K562 (cell line): ENCODE measurements around the gene RXRA. TPM values are rescaled to one million over a fixed set of nuclear protein-coding genes. Genes with fewer than 3 reads are reported as not detected.
A peak's percentile ranks its signal among the peaks of the same experiment; 100 is the strongest.

Experiments used
- ATAC-seq: fragments of 200-7000 bp; cut with Tn5 transposase; 3 replicates; pipeline ENCODE4 v1.9.1; 2020; ENCODE audit warnings: moderate library complexity
- BruUV-seq: library from RNA; stranded (reverse); fragments of 400-500 nt; replicated peaks from 2 replicates; lab custom pipeline; 2021; lab: Mats Ljungman, UMichigan
- CTCF ChIA-PET: fragments of 300-600 bp; formaldehyde crosslinking; extraction: SDS; loops from one replicate; lab custom pipeline; 2021; ENCODE audit warnings: low intra/inter-chr PET ratio; lab: Yijun Ruan, JAX
- POLR2A ChIA-PET: fragments of 300-600, 350-650 bp; sonication (Branson Sonifier 250); formaldehyde crosslinking; extraction: SDS; loops from one replicate; lab custom pipeline; 2021; ENCODE audit warnings: antibody characterized with exemption, inconsistent platforms; lab: Yijun Ruan, JAX
- DNase-seq, 4 experiments: peaks; one replicate each; pipeline versions ENCODE4 v3.0.0 to v3.0.0-alpha.2; 2011 to 2018; ENCODE audit warnings: low spot score in 3 of 4, mixed read lengths in 3 of 4; ENCODE audit errors: extremely low read depth in 1 of 4
- FAIRE-seq: peaks from 2 replicates; lab custom pipeline; 2011; peaks lifted over from hg19 to GRCh38; lab: Jason Lieb, UNC
- H2AFZ ChIP-seq: 2 replicates; pipeline ENCODE4 v1.6.0; 2011; ENCODE audit warnings: low read depth, low read length, control low read depth, inconsistent platforms
- H3K27ac ChIP-seq: fragments of 200-600 bp; 3 replicates; pipeline ENCODE4 v1.8.0; 2011; ENCODE audit warnings: low read depth, mild to moderate bottlenecking, control low read depth, inconsistent platforms, low read length, moderate library complexity, mixed read lengths; ENCODE audit errors: extremely low read depth
- H3K27me3 ChIP-seq, 2 experiments: fragments of 300-600 bp in 1 of 2; 2 replicates in 1 of 2; 3 replicates in 1 of 2; pipeline versions ENCODE4 v1.6.0 to v1.8.0; 2011; ENCODE audit warnings: inconsistent platforms in 2 of 2, low read length in 2 of 2, mild to moderate bottlenecking in 1 of 2, mixed read lengths in 1 of 2, moderate library complexity in 1 of 2; ENCODE audit not compliant: control insufficient read depth in 2 of 2, insufficient read depth in 2 of 2
- H3K36me3 ChIP-seq: fragments of 300-600 bp; 3 replicates; pipeline ENCODE4 v1.8.0; 2011; ENCODE audit warnings: mild to moderate bottlenecking, low read length, inconsistent platforms; ENCODE audit not compliant: control insufficient read depth, insufficient read depth
- H3K4me1 ChIP-seq, 2 experiments: fragments of 200-600 bp in 1 of 2; replicated peaks in 1 of 2; 2 replicates in 1 of 2; 3 replicates in 1 of 2; pipeline versions ENCODE4 v1.5.1 to v1.8.0; 2011; ENCODE audit warnings: inconsistent platforms in 2 of 2, low read length in 2 of 2, mild to moderate bottlenecking in 1 of 2, mixed read lengths in 1 of 2, moderate library complexity in 1 of 2; ENCODE audit not compliant: control insufficient read depth in 2 of 2, insufficient read depth in 2 of 2
- H3K4me2 ChIP-seq: 2 replicates; pipeline ENCODE4 v1.6.1; 2011; ENCODE audit warnings: low read length, control low read depth, inconsistent platforms, mixed read lengths; ENCODE audit not compliant: insufficient read depth
- H3K4me3 ChIP-seq: fragments of 200-600 bp; sonication (generic), shearing (Covaris generic); 2 replicates; pipeline ENCODE4 v1.5.1; 2016; ENCODE audit warnings: control low read depth, inconsistent platforms
- H3K79me2 ChIP-seq: fragments of 200-600 bp; 3 replicates; pipeline ENCODE4 v1.8.0; 2011; ENCODE audit warnings: low read length, inconsistent platforms; ENCODE audit not compliant: control insufficient read depth, insufficient read depth
- H3K9ac ChIP-seq, 2 experiments: 2 replicates each; pipeline versions ENCODE4 v1.6.0 to v1.6.1; 2011; ENCODE audit warnings: low read depth in 2 of 2, low read length in 2 of 2, control low read depth in 1 of 2, inconsistent platforms in 1 of 2, mild to moderate bottlenecking in 1 of 2, mixed read lengths in 1 of 2; ENCODE audit not compliant: insufficient read depth in 1 of 2
- H3K9me1 ChIP-seq: one replicate; pipeline ENCODE4 v1.6.0; 2011; ENCODE audit warnings: inconsistent platforms, mild to moderate bottlenecking, low read length, moderate library complexity; ENCODE audit not compliant: control insufficient read depth, insufficient read depth
- H3K9me3 ChIP-seq: replicated peaks from 2 replicates; pipeline ENCODE4 v1.5.1; 2011; ENCODE audit warnings: low read depth, low read length, inconsistent platforms; ENCODE audit not compliant: control insufficient read depth, insufficient read depth
- H4K20me1 ChIP-seq: replicated peaks from 2 replicates; pipeline ENCODE4 v1.6.1; 2011; ENCODE audit warnings: low read length, inconsistent platforms, mixed read lengths; ENCODE audit not compliant: control insufficient read depth, insufficient read depth
- ARID1B ChIP-seq: fragments of 450-650 bp; IDR thresholded peaks from 2 replicates; pipeline ENCODE4 v1.6.1; 2016; ENCODE audit warnings: antibody characterized with exemption, mild to moderate bottlenecking, inconsistent platforms
- ATF7 ChIP-seq: fragments of 450-650 bp; IDR thresholded peaks from 2 replicates; pipeline ENCODE4 v1.7.1; 2014; ENCODE audit warnings: mild to moderate bottlenecking, moderate library complexity
- BCL6 ChIP-seq: fragments of 250-450 bp; sonication (Bioruptor Pico); IDR thresholded peaks from 2 replicates; pipeline ENCODE4 v1.4.0; 2020
- BHLHE40 ChIP-seq: IDR thresholded peaks from 2 replicates; pipeline ENCODE4 v1.6.1; 2011; ENCODE audit warnings: low read length, improper control_type of control experiment
- GATAD2B ChIP-seq: fragments of 450-650 bp; IDR thresholded peaks from 2 replicates; pipeline ENCODE4 v1.6.1; 2017; ENCODE audit warnings: mild to moderate bottlenecking, borderline replicate concordance
- HIVEP1 ChIP-seq: fragments of 250-450 bp; sonication (Bioruptor Pico); IDR thresholded peaks from 2 replicates; pipeline ENCODE4 v1.4.0; 2020; ENCODE audit warnings: mild to moderate bottlenecking
- ILF3 ChIP-seq: fragments of 450-650 bp; IDR thresholded peaks from 2 replicates; pipeline ENCODE4 v1.6.1; 2018; ENCODE audit warnings: antibody characterized with exemption, mild to moderate bottlenecking, moderate library complexity, borderline replicate concordance
- STAG1 ChIP-seq: sonication (generic); formaldehyde crosslinking; IDR thresholded peaks from 2 replicates; pipeline ENCODE4 v1.5.0; 2020; ENCODE audit warnings: missing genetic modification reagents, borderline replicate concordance
- WGBS: fragments of 100-300 bp; shearing (Covaris generic); methylation state at CpG from one replicate; pipeline ENCODE4 v1.1.6; 2016; ENCODE audit warnings: low coverage, mixed read lengths; ENCODE audit not compliant: insufficient coverage; ENCODE audit errors: missing lambda C conversion rate; 5-methylcytosine and 5-hydroxymethylcytosine counted together
- in situ Hi-C: fragments of 300-500 bp; cut with MboI; formaldehyde crosslinking; loops from 4 replicates; pipeline ENCODE4 v1.15.0; 2018; ENCODE audit warnings: inconsistent platforms, mixed read lengths
- intact Hi-C: fragments of 100-400 bp; cut with micrococcal nuclease; formaldehyde crosslinking; loops from 2 replicates; pipeline ENCODE4 v1.14.2; 2022
- polyA plus RNA-seq, 8 experiments: library from polyadenylated mRNA; depleted of rRNA in 4 of 8; stranded (reverse) in 5 of 8; unstranded in 3 of 8; fragments of >200 nt; fragmentation: Nextera tagmentation in 2 of 8; fragmentation: Illumina TruSeq in 1 of 8; extraction: Ambion mirVana in 2 of 8; extraction: Trizol in 1 of 8; gene quantifications; 2 replicates each; pipeline versions ENCODE4 v1.2.1 to v1.2.3, GENCODE V29; 2011 to 2014; ENCODE audit warnings: inconsistent platforms in 1 of 8, missing spikeins in 1 of 8
- total RNA-seq, 7 experiments: library from RNA; depleted of rRNA in 6 of 7; stranded (reverse); fragments of >200 nt in 6 of 7; fragmentation: Illumina TruSeq in 2 of 7; extraction: Trizol in 2 of 7; gene quantifications; 2 replicates each; pipeline versions ENCODE4 v1.2.1 to v1.2.3, GENCODE V29; 2011 to 2021; ENCODE audit warnings: low replicate concordance in 1 of 7

The RXRA gene
- total and polyA plus RNA-seq, 9 of the 15 experiments (the other 6 are each of a cell fraction or from before 2014, with no cell fraction given) = 0.35 to 23.6 (median 4.6) TPM

- Histone ChIP-seq H3K9me1 (peaks cover 13% of the 10 kb centered on the region), H3K79me2 (peaks cover 85% of the 10 kb centered on the region), H3K27ac (0 out of 3 replicates have a peak overlapping the region, but pooled peaks have one; percentile 12), H3K9ac (peak overlapping the region in 1 of 2 experiments; percentile 23; a peak in 2 of 4 replicates), H2AFZ (no peak overlapping the region), H3K4me1 (peaks cover 49 to 98% of the 10 kb centered on the region in 2 experiments), H3K36me3 (no peaks in the 10 kb centered on the region; the same call in 2 of the 3 replicates), H3K4me3 (no peak overlapping the region), H3K4me2 (no peak overlapping the region), H4K20me1 (peaks cover 22% of the 10 kb centered on the region; the same call in 1 of the 2 replicates), H3K9me3 (no peaks in the 10 kb centered on the region), H3K27me3 (no peaks in the 10 kb centered on the region)
- no peak for ATAC-seq
- POLR2A ChIA-PET = interaction anchor here (0.8 to 1.9 kb wide), 3 partner anchors 8 to 96 kb away, joined by 3 to 12 read pairs (median 3); no protein-coding TSS in a partner anchor
- TF ChIP-seq ATF7 (no peak), ARID1B (no peak), ILF3 (no peak), BCL6 (CRISPR knock-in tag) (no peak), BHLHE40 (no peak), STAG1 (CRISPR knock-in tag) (no peak), GATAD2B (no peak), HIVEP1 (CRISPR knock-in tag) (no peak)
- no peak for DNase-seq
- WGBS = 71% methylated on average over 9 of the region's 9 CpGs
- no TSS peak for BruUV-seq
- no peak for FAIRE-seq
- CTCF ChIA-PET = no interaction called here
- intact Hi-C loops (no loop called here), in situ Hi-C loops (no loop called here)
Measured at GRCh38 chr9:134341306-134341705, 15.1 kb downstream of the RXRA start.
